GM06990 (cell line): ENCODE data around the gene SYT2.
"Not testable (repeated sequence)": the region's sequence is repeated elsewhere in the genome, so short reads cannot be mapped to it uniquely, and the experiment has no call there.

Experiments
- DNase-seq: peaks from one replicate; pipeline ENCODE4 v3.0.0-alpha.2; 2011; ENCODE audit not compliant: insufficient read length; ENCODE audit errors: extremely low read depth
- H3K27me3 ChIP-seq: replicated peaks from 2 replicates; pipeline ENCODE4 v1.6.0; 2011; ENCODE audit warnings: low read length; ENCODE audit not compliant: control insufficient read depth, insufficient read depth
- H3K36me3 ChIP-seq: 2 replicates; pipeline ENCODE4 v1.5.1; 2011; ENCODE audit warnings: low read length; ENCODE audit not compliant: control insufficient read depth, insufficient read depth
- H3K4me3 ChIP-seq: replicated peaks from 2 replicates; pipeline ENCODE4 v1.5.1; 2011; ENCODE audit warnings: low read depth, mild to moderate bottlenecking, control low read depth, low read length
- CTCF ChIP-seq: IDR thresholded peaks from 2 replicates; pipeline ENCODE4 v1.5.1; 2011; ENCODE audit warnings: low read length, control low read depth, mild to moderate bottlenecking, inconsistent platforms; ENCODE audit not compliant: insufficient read depth, poor library complexity, severe bottlenecking

The SYT2 gene

GRCh38 chr1:202553560-202554038 is 156.7 kb downstream of the SYT2 start:
- no peaks in the 10 kb centered on the region for H3K27me3 ChIP-seq
- peak; percentile 9 for DNase-seq
- no peak for TF ChIP-seq CTCF
- no peak overlapping the region for H3K4me3 ChIP-seq
- no peaks in the 10 kb centered on the region for H3K36me3 ChIP-seq

DNA sequence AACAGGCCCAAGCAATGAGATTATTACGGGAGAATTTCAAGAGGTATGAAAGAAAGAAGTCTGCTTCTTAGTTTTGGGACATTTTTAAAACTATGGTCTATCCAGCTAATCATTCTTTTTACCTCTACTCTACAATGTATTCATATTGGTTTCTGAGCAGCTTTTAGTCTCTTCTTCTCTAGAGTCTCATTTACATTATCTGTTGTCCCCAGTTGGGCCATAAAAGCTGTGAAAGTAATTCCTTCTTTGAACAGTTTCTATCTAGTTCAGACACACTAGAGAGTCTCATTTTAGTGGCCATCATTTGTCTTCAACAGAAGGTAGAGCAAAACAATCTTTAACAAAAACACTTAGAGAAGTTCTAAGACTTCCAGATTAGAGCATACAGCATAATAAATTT is 157.2 kb downstream of the SYT2 start:
- not testable (repeated sequence) for H3K36me3 ChIP-seq, H3K4me3 ChIP-seq, H3K27me3 ChIP-seq, DNase-seq

GRCh38 chr1:202552615-202553014 is 157.6 kb downstream of the SYT2 start:
- H3K4me3 ChIP-seq, H3K27me3 ChIP-seq, DNase-seq, H3K36me3 ChIP-seq: not testable (repeated sequence)

DNA sequence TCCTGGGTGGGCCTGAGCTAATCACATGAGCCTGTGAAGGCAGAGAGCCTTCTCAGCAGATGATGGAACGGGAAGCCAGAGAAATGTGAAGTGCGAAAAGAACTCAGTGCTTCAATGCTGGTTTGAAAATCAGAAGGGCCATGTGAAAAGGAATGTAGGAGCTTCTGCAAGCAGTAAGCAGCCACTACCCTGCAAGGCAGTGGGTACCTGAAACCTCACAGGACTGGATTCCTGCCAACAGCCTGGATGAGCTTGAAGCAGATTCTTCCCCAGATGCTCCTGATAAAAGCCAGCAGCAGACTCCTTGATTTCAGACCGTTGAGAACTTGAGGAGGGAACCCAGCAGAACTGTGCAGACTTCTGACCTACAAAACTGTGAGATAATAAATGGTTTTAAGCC is 158.6 kb downstream of the SYT2 start:
- H3K27me3 ChIP-seq: no peaks in the 10 kb centered on the region
- no peak overlapping the region for H3K4me3 ChIP-seq
- no peaks in the 10 kb centered on the region for H3K36me3 ChIP-seq
- no peak for DNase-seq
- no peak for TF ChIP-seq CTCF

DNA sequence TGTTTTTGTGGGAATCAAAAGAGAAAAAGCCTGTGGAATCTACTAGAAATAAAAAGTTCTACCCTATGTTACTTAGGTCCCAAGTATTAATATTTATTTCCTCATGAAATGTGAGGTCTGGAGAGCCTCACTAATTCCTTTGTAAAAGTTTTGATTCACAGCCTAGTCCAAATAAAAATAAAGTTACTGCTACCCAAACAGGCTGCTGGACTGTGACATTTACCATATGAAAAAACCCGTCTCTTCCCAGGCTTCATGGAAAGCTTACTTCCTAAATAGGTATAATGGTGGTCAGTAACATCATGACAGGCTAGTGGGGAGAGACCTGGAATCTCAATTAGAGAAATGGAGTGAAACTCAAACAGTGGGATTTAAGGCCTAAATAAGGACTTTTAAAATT is 160.2 kb downstream of the SYT2 start:
- H3K4me3 ChIP-seq, DNase-seq, H3K36me3 ChIP-seq, H3K27me3 ChIP-seq: not testable (repeated sequence)

- no peaks in the 10 kb centered on the region for H3K27me3 ChIP-seq
- no peak for DNase-seq
- H3K4me3 ChIP-seq: peak overlapping the region; percentile 18
- no peak for TF ChIP-seq CTCF
- no peaks in the 10 kb centered on the region for H3K36me3 ChIP-seq
Observed at GRCh38 chr1:202547215-202547614, 163.0 kb downstream of the SYT2 start.

GRCh38 chr1:202546796-202547195 is 163.5 kb downstream of the SYT2 start:
- peak; percentile 11 for DNase-seq
- not testable (repeated sequence) for H3K4me3 ChIP-seq, H3K27me3 ChIP-seq, H3K36me3 ChIP-seq

- H3K4me3 ChIP-seq, H3K27me3 ChIP-seq, DNase-seq, H3K36me3 ChIP-seq: not testable (repeated sequence)
Observed at GRCh38 chr1:202546377-202546776, 163.9 kb downstream of the SYT2 start.

GRCh38 chr1:202545647-202546303 is 164.5 kb downstream of the SYT2 start:
- DNase-seq, H3K4me3 ChIP-seq, H3K27me3 ChIP-seq, H3K36me3 ChIP-seq: not testable (repeated sequence)

- H3K27me3 ChIP-seq, H3K36me3 ChIP-seq, H3K4me3 ChIP-seq, DNase-seq: not testable (repeated sequence)
Observed at GRCh38 chr1:202544766-202545449, 165.3 kb downstream of the SYT2 start.

GRCh38 chr1:202543537-202543936 is 166.7 kb downstream of the SYT2 start:
- not testable (repeated sequence) for H3K36me3 ChIP-seq, DNase-seq, H3K4me3 ChIP-seq, H3K27me3 ChIP-seq
